Ectodermal cell (in vitro differentiated cells): ENCODE data around the gene NSMF.

ENCODE experiments used
- H3K27ac ChIP-seq: 2 replicates; pipeline ENCODE4 v1.7.0; 2013; ENCODE audit warnings: mild to moderate bottlenecking, low read depth, low read length; ENCODE audit not compliant: insufficient read depth, poor library complexity, severe bottlenecking
- H3K27me3 ChIP-seq: 2 replicates; pipeline ENCODE4 v1.7.0; 2013; ENCODE audit warnings: mild to moderate bottlenecking, low read length; ENCODE audit not compliant: insufficient read depth, control insufficient read depth, poor library complexity, severe bottlenecking
- H3K36me3 ChIP-seq: one replicate; pipeline ENCODE4 v1.7.0; 2013; ENCODE audit warnings: low read length; ENCODE audit not compliant: control insufficient read depth, insufficient read depth
- H3K4me1 ChIP-seq: one replicate; pipeline ENCODE4 v1.7.0; 2013; ENCODE audit warnings: low read length; ENCODE audit not compliant: control insufficient read depth, insufficient read depth
- H3K4me3 ChIP-seq: 2 replicates; pipeline ENCODE4 v1.7.0; 2013; ENCODE audit warnings: low read depth, low read length, control low read depth; ENCODE audit not compliant: insufficient read depth
- H3K9me3 ChIP-seq: 2 replicates; pipeline ENCODE4 v1.7.0; 2013; ENCODE audit warnings: mild to moderate bottlenecking, low read length, moderate library complexity; ENCODE audit not compliant: control insufficient read depth
- WGBS, 2 experiments: methylation state at CpG; one replicate each; pipeline ENCODE4 v1.1.7; 2013; ENCODE audit warnings: missing lambda C conversion rate in 2 of 2; 5-methylcytosine and 5-hydroxymethylcytosine counted together

Gene NSMF

DNA sequence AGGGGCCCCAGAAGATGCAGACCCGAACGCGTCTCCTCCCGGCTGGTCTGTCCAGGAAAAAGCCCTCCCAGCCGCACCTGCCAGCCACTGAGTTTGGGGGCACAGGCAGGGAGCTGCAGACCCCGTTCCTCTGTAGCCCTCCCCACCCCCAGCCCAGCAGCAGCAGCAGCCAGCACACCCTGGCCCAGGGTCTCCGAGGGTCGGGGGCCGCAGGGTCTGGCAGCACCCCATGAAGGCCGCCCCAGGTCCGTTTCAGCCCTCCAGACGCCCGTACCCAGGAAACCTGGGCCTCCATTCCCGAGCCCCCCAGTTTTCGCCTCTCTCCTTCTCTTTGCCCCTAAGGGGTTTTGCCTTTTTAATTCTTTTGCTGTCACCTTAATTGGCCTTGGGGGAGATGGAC, 55.9 kb downstream of the NSMF start:
- no peak overlapping the region for H3K4me3 ChIP-seq
- peaks cover 8% of the 10 kb centered on the region for H3K27me3 ChIP-seq
- H3K27ac ChIP-seq, result no peak overlapping the region
- no peaks in the 10 kb centered on the region for H3K36me3 ChIP-seq
- WGBS, 2 experiments, result 95 to 96% methylated on average over 15 of the region's 15 CpGs
- H3K4me1 ChIP-seq, result peaks cover 5% of the 10 kb centered on the region
- H3K9me3 ChIP-seq, result no peaks in the 10 kb centered on the region

DNA sequence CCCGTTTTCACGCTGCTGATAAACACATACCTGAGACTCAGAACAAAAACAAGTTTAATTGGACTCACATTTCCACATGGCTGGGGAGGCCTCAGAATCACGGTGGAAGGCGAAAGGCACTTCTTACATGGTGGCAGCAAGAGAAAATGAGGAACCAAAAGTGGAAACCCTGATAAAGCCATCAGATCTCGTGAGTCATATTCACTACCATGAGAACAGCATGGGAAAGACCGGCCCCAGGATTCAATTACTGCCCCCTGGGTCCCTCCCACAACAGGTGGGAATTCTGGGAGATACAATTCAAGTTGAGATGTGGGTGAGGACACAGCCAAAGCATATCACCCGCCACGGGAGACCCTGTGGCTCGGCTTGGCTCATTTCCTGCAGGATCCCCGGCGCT, 56.4 kb downstream of the NSMF start:
- H3K27ac ChIP-seq, result no peak overlapping the region
- peaks cover 8% of the 10 kb centered on the region for H3K27me3 ChIP-seq
- no peaks in the 10 kb centered on the region for H3K36me3 ChIP-seq
- 94 to 95% methylated on average over 11 of the region's 11 CpGs for WGBS, 2 experiments
- H3K9me3 ChIP-seq, result no peaks in the 10 kb centered on the region
- peaks cover 5% of the 10 kb centered on the region for H3K4me1 ChIP-seq
- H3K4me3 ChIP-seq, result no peak overlapping the region

DNA sequence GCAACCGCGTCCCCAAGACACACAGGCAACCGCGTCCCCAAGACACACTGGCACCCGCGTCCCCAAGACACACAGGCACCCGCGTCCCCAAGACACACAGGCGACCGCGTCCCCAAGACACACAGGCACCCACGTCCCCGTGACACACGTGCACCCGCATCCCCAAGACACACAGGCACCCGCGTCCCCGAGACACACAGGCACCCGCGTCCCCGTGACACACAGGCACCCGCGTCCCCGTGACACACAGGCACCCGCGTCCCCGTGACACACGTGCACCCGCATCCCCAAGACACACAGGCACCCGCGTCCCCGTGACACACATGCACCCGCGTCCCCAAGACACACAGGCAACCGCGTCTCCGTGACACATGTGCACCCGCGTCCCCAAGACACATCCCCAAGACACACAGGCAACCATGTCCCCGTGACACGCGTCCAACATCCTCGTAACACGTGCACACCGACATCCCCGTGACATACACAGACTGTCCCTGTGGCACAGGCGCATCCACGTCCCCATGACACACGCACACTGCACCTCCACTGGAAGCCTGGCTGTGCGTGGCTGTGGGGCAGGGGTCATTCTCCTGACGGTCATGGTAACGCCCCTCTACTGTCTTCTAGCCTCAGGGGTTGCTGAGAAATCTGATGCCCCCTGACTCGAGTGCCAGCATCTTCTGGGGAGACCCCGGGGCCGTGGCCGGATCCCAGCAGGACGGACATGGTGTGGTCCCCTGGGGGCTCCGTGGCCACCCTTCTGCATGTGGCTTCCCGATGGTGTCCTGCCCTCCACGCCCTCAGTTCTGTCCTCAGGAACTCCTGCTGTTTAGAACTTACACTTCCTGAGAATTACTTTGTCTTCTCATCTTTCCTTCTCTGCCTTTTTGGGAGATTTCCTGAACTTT, 60.3 kb downstream of the NSMF start:
- Histone ChIP-seq H3K9me3 (no peaks in the 10 kb centered on the region), H3K27ac (no peak overlapping the region), H3K4me1 (no peaks in the 10 kb centered on the region), H3K4me3 (no peak overlapping the region), H3K36me3 (no peaks in the 10 kb centered on the region), H3K27me3 (no peaks in the 10 kb centered on the region)
- 95 to 96% methylated on average over 60 of the region's 60 CpGs for WGBS, 2 experiments

DNA sequence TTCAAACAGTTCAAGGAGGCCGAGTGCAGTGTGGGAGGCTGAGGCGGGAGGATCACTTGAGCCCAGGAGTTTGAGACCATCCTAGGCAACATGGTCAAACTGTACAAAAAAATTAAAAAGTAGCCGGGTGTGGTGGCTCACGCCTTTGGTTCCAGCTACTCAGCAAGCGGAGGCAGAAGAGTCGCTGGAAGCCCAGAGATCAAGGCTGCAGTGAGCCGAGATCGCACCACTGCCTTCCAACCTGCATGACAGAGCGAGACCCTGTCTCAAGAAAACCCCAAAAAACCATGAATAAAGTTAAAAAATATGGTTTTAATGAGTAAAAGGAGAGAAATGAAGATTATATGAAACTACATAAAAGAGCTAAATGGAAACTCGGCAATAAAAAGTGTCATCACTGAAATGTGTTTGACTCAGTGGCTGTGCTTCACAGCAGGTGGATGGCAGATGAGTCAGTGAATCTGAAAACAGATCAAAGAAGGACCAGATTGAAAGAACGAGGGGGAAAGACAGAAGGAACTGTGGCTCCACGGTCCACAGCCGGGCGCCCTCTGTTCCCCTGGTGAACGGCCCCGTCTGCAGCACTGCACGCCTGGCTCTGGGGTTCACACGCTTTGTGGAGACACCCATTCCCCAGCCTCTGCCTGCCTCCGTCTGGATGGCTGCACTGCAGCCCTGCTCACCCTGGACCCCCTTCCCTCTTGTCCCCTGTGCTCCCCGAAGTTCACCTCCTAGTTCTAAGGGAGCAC, 61.3 kb downstream of the NSMF start:
- Histone ChIP-seq H3K36me3 (no peaks in the 10 kb centered on the region), H3K27me3 (no peaks in the 10 kb centered on the region), H3K4me3 (no peak overlapping the region), H3K9me3 (no peaks in the 10 kb centered on the region), H3K27ac (no peak overlapping the region), H3K4me1 (no peaks in the 10 kb centered on the region)
- WGBS, 2 experiments, result 93% methylated on average over 20 of the region's 20 CpGs
